B cell (primary cell): ENCODE measurements around the gene TGOLN2. TPM values are rescaled to one million over a fixed set of nuclear protein-coding genes. Genes with fewer than 3 reads are reported as not detected.
"Not testable (repeated sequence)": the region's sequence is repeated elsewhere in the genome, so short reads cannot be mapped to it uniquely, and the experiment has no call there.

Source experiments
- ATAC-seq: fragments of 200-7000 bp; cut with Tn5 transposase; one replicate; pipeline ENCODE4 v1.10.0; 2021; ENCODE audit warnings: low read depth, mild to moderate bottlenecking, moderate number of reproducible peaks, moderate library complexity
- CTCF ChIA-PET: fragments of 350-600 bp; sonication (Branson Sonifier 250); formaldehyde crosslinking; loops from one replicate; lab custom pipeline; 2021; ENCODE audit warnings: antibody characterized with exemption, inconsistent platforms; lab: Charles Lee
- POLR2A ChIA-PET: fragments of 350-600 bp; sonication (Branson Sonifier 250); formaldehyde crosslinking; loops from one replicate; lab custom pipeline; 2021; ENCODE audit warnings: antibody characterized with exemption; lab: Charles Lee
- DNase-seq: peaks from one replicate; pipeline ENCODE4 v3.0.0; 2013
- H2AFZ ChIP-seq: 2 replicates; pipeline ENCODE4 v1.6.1; 2012; ENCODE audit warnings: mild to moderate bottlenecking, low read depth, low read length; ENCODE audit not compliant: insufficient read depth, poor library complexity, severe bottlenecking
- H3K27ac ChIP-seq, 2 donors: 1 replicate in 1 of 2; 2 replicates in 1 of 2; pipeline ENCODE4 v1.5.1; 2012 to 2013; ENCODE audit warnings: low read length in 2 of 2, mild to moderate bottlenecking in 2 of 2, moderate library complexity in 1 of 2
- H3K27me3 ChIP-seq, 4 experiments: fragments of 200-600 bp in 1 of 4; sonication (generic) in 1 of 4; replicated peaks in 1 of 4; 1 replicate in 2 of 4; 2 replicates in 2 of 4; pipeline versions ENCODE4 v1.6.1 to v1.7.0; 2013 to 2016; ENCODE audit warnings: low read length in 3 of 4, mild to moderate bottlenecking in 2 of 4, mixed read lengths in 1 of 4, moderate library complexity in 1 of 4; ENCODE audit not compliant: insufficient read depth in 4 of 4, control insufficient read depth in 3 of 4; ENCODE audit errors: control extremely low read depth in 1 of 4
- H3K36me3 ChIP-seq, 2 experiments: replicated peaks in 1 of 2; 1 replicate in 1 of 2; 2 replicates in 1 of 2; pipeline versions ENCODE4 v1.6.1 to v1.7.1; 2013; ENCODE audit warnings: low read length in 1 of 2; ENCODE audit not compliant: insufficient read depth in 2 of 2, control insufficient read depth in 1 of 2; ENCODE audit errors: control extremely low read depth in 1 of 2, extremely low read depth in 1 of 2
- H3K4me1 ChIP-seq, 2 donors: fragments of 200-600 bp in 1 of 2; sonication (generic) in 1 of 2; 1 replicate in 1 of 2; 2 replicates in 1 of 2; pipeline versions ENCODE4 v1.5.1 to v1.6.1; 2013 to 2017; ENCODE audit warnings: low read length in 2 of 2; ENCODE audit not compliant: control insufficient read depth in 2 of 2, insufficient read depth in 2 of 2
- H3K4me2 ChIP-seq: replicated peaks from 2 replicates; pipeline ENCODE3; 2012; ENCODE audit warnings: mild to moderate bottlenecking, low read depth, low read length; ENCODE audit not compliant: poor library complexity, severe bottlenecking
- H3K4me3 ChIP-seq, 5 experiments: fragments of 200-600 bp in 1 of 5; sonication (generic) in 1 of 5; 1 replicate in 3 of 5; 2 replicates in 2 of 5; pipeline versions ENCODE4 v1.5.1 to v1.7.0; 2011 to 2016; ENCODE audit warnings: low read length in 4 of 5, mild to moderate bottlenecking in 4 of 5, low read depth in 2 of 5, control low read depth in 1 of 5, moderate library complexity in 1 of 5; ENCODE audit not compliant: insufficient read depth in 1 of 5; ENCODE audit errors: control extremely low read depth in 1 of 5, extremely low read depth in 1 of 5
- H3K79me2 ChIP-seq: fragments of 200-600 bp; sonication (generic); one replicate; pipeline ENCODE4 v1.6.0; 2016; ENCODE audit warnings: low read length; ENCODE audit not compliant: control insufficient read depth, insufficient read depth
- H3K9ac ChIP-seq: fragments of 200-600 bp; sonication (generic); 2 replicates; pipeline ENCODE4 v1.6.1; 2017; ENCODE audit warnings: mild to moderate bottlenecking, low read length, moderate library complexity
- H3K9me3 ChIP-seq, 3 donors: one replicate each; pipeline versions ENCODE4 v1.6.1 to v1.7.1; 2013; ENCODE audit warnings: low read length in 2 of 3; ENCODE audit not compliant: control insufficient read depth in 2 of 3, insufficient read depth in 1 of 3; ENCODE audit errors: control extremely low read depth in 1 of 3
- H4K20me1 ChIP-seq: 2 replicates; pipeline ENCODE4 v1.6.0; 2012; ENCODE audit warnings: mild to moderate bottlenecking, low read length; ENCODE audit not compliant: insufficient read depth, control insufficient read depth, poor library complexity, severe bottlenecking
- H3K27ac Mint-ChIP-seq: one replicate; pipeline ENCODE4 v1.8.0; 2021; ENCODE audit warnings: mixed read lengths
- H3K27me3 Mint-ChIP-seq: one replicate; pipeline ENCODE4 v1.8.0; 2021; ENCODE audit warnings: mixed read lengths
- H3K4me1 Mint-ChIP-seq: one replicate; pipeline ENCODE4 v1.8.0; 2021; ENCODE audit warnings: mixed read lengths
- H3K4me3 Mint-ChIP-seq: one replicate; pipeline ENCODE4 v1.8.0; 2021; ENCODE audit warnings: mixed read lengths
- H3K9me3 Mint-ChIP-seq: one replicate; pipeline ENCODE4 v1.8.0; 2022; ENCODE audit warnings: mixed read lengths; ENCODE audit not compliant: insufficient read depth
- CTCF ChIP-seq: fragments of 200-600 bp; IDR thresholded peaks from one replicate; pipeline ENCODE4 v1.8.0; 2022; ENCODE audit warnings: antibody characterized with exemption, mild to moderate bottlenecking
- EZH2 ChIP-seq: IDR thresholded peaks from 2 replicates; pipeline ENCODE4 v1.6.1; 2012; ENCODE audit warnings: borderline replicate concordance, low read depth, mild to moderate bottlenecking, moderate library complexity, low read length; ENCODE audit not compliant: insufficient read depth, poor library complexity, severe bottlenecking
- WGBS: methylation state at CpG from one replicate; pipeline ENCODE4 v1.1.5; 2013; ENCODE audit warnings: missing lambda C conversion rate; ENCODE audit not compliant: insufficient coverage; 5-methylcytosine and 5-hydroxymethylcytosine counted together
- intact Hi-C: fragments of 100-400 bp; cut with micrococcal nuclease; formaldehyde crosslinking; loops from one replicate; pipeline ENCODE4 v1.10.0; 2022
- polyA plus RNA-seq: library from polyadenylated mRNA; depleted of rRNA; stranded (reverse); fragments of >200 nt; gene quantifications from 2 replicates; pipeline ENCODE4 v1.2.3, GENCODE V29; 2012
- total RNA-seq, 2 donors: library from RNA; stranded (reverse); fragments of 120-200 nt in 1 of 2; gene quantifications; 1 replicate in 1 of 2; 2 replicates in 1 of 2; pipeline versions ENCODE4 v1.2.3 to v1.2.4, GENCODE V29; 2013 to 2022

Gene TGOLN2
- total and polyA plus RNA-seq, 2 donors (not counting 1 experiment from before 2014, with no cell fraction given): 106 to 172 TPM

GRCh38 chr2:85344356-85344954 lies 16.7 kb upstream of the TGOLN2 start:
- no peaks in the 10 kb centered on the region for H3K9me3 Mint-ChIP-seq
- Histone ChIP-seq H3K36me3 (peaks cover 0 to 24% of the 10 kb centered on the region in 2 experiments), H3K4me3 (no peak overlapping the region), H3K9me3 (no peaks in the 10 kb centered on the region), H3K27ac (no peak overlapping the region), H3K79me2 (no peaks in the 10 kb centered on the region), H3K9ac (no peak overlapping the region), H3K4me1 (no peaks in the 10 kb centered on the region), H4K20me1 (no peaks in the 10 kb centered on the region), H3K4me2 (no peak overlapping the region), H2AFZ (no peak overlapping the region), H3K27me3 (no peaks in the 10 kb centered on the region)
- H3K27ac Mint-ChIP-seq: no peak overlapping the region
- no peaks in the 10 kb centered on the region for H3K27me3 Mint-ChIP-seq
- no peak overlapping the region for H3K4me3 Mint-ChIP-seq
- 87% methylated on average over 6 of the region's 14 CpGs for WGBS
- ChIA-PET CTCF (no interaction called here), POLR2A (no interaction called here)
- intact Hi-C loops: no loop called here
- ATAC-seq (no peak), DNase-seq (no peak)
- no peaks in the 10 kb centered on the region for H3K4me1 Mint-ChIP-seq
- TF ChIP-seq EZH2: no peak
- no peak for TF ChIP-seq CTCF

GRCh38 chr2:85343207-85343895 lies 15.6 kb upstream of the TGOLN2 start:
- CTCF ChIA-PET, H3K27ac ChIP-seq, H3K4me2 ChIP-seq, intact Hi-C loops, ATAC-seq, H3K27me3 Mint-ChIP-seq, H3K79me2 ChIP-seq, H3K4me3 Mint-ChIP-seq, H3K9ac ChIP-seq, DNase-seq, POLR2A ChIA-PET, H3K27me3 ChIP-seq, H3K9me3 ChIP-seq, H3K4me3 ChIP-seq, H2AFZ ChIP-seq, H3K4me1 ChIP-seq, H4K20me1 ChIP-seq, H3K27ac Mint-ChIP-seq, H3K9me3 Mint-ChIP-seq, H3K4me1 Mint-ChIP-seq: not testable (repeated sequence)
- H3K36me3 ChIP-seq: peaks cover 0 to 21% of the 10 kb centered on the region in 2 experiments
- WGBS: 96% methylated on average over 9 of the region's 10 CpGs
